GM21515 (cell line): ENCODE results near the gene FOXD2.
"Not testable (repeated sequence)": the region's sequence is repeated elsewhere in the genome, so short reads cannot be mapped to it uniquely, and the experiment has no call there.

Experiments used
- ATAC-seq: cut with Tn5 transposase; IDR thresholded peaks from one replicate; pipeline ENCODE4 v1.9.1; 2021; ENCODE audit not compliant: unreplicated experiment

FOXD2 gene

GRCh38 chr1:47439017-47439818 is 1.4 kb downstream of the FOXD2 start:
- no peak for ATAC-seq

- no peak for ATAC-seq
These were observed 2.2 kb downstream of the FOXD2 start for GRCh38 chr1:47439819-47440598.

- ATAC-seq = no peak
These were observed 2.8 kb downstream of the FOXD2 start for GRCh38 chr1:47440599-47441081.

- ATAC-seq = no peak
These were observed 3.7 kb downstream of the FOXD2 start for GRCh38 chr1:47441450-47442106.

- no peak for ATAC-seq
These were observed 4.4 kb downstream of the FOXD2 start for GRCh38 chr1:47442202-47442601.

- no peak for ATAC-seq
These were observed 5.1 kb downstream of the FOXD2 start for GRCh38 chr1:47442842-47443529.

GRCh38 chr1:47443530-47444296 is 5.9 kb downstream of the FOXD2 start:
- no peak for ATAC-seq

GRCh38 chr1:47444297-47444561 is 6.4 kb downstream of the FOXD2 start:
- no peak for ATAC-seq

- ATAC-seq = no peak
These were observed 7.0 kb downstream of the FOXD2 start for GRCh38 chr1:47444562-47445465.

- no peak for ATAC-seq
These were observed 8.1 kb downstream of the FOXD2 start for GRCh38 chr1:47445823-47446550.

GRCh38 chr1:47448462-47449222 is 10.8 kb downstream of the FOXD2 start:
- no peak for ATAC-seq

- no peak for ATAC-seq
These were observed 12.1 kb downstream of the FOXD2 start for GRCh38 chr1:47449822-47450552.

GRCh38 chr1:47450606-47451005 is 12.8 kb downstream of the FOXD2 start:
- ATAC-seq = no peak

GRCh38 chr1:47452426-47452825 is 14.6 kb downstream of the FOXD2 start:
- ATAC-seq = no peak

GRCh38 chr1:47453910-47454309 is 16.1 kb downstream of the FOXD2 start:
- ATAC-seq = not testable (repeated sequence)

- no peak for ATAC-seq
These were observed 18.4 kb downstream of the FOXD2 start for GRCh38 chr1:47456250-47456649.

- not testable (repeated sequence) for ATAC-seq
These were observed 19.7 kb downstream of the FOXD2 start for GRCh38 chr1:47457547-47457946.
